Astrocyte of the cerebellum (primary cell): ENCODE measurements around the gene SET.
A peak's percentile ranks its signal among the peaks of the same experiment; 100 is the strongest.

Experiments
- DNase-seq: peaks from one replicate; pipeline ENCODE4 v3.0.0-alpha.2; 2011; ENCODE audit warnings: low read depth
- H3K4me3 ChIP-seq: 2 replicates; pipeline ENCODE4 v1.5.1; 2011; ENCODE audit warnings: mild to moderate bottlenecking, low read depth, low read length, moderate library complexity
- CTCF ChIP-seq: IDR thresholded peaks from 2 replicates; pipeline ENCODE4 v1.5.1; 2012; ENCODE audit warnings: low read length, low read depth, moderate library complexity, mild to moderate bottlenecking; ENCODE audit errors: missing control alignments
- in situ Hi-C: cut with HindIII; loops from 2 replicates; pipeline ENCODE4 v1.10.0; 2017; ENCODE audit warnings: low sequenced_read_pairs

SET gene

GRCh38 chr9:128718475-128718874 is 29.5 kb downstream of the SET start:
- H3K4me3 ChIP-seq: no peak overlapping the region
- in situ Hi-C loops: no loop called here
- TF ChIP-seq CTCF: no peak
- no peak for DNase-seq

- no peak overlapping the region for H3K4me3 ChIP-seq
- in situ Hi-C loops: no loop called here
- no peak for DNase-seq
- no peak for TF ChIP-seq CTCF
These were observed 31.0 kb downstream of the SET start for GRCh38 chr9:128719919-128720605.

GRCh38 chr9:128720841-128721486 is 31.9 kb downstream of the SET start:
- no peak for DNase-seq
- TF ChIP-seq CTCF: no peak
- H3K4me3 ChIP-seq: no peak overlapping the region
- in situ Hi-C loops: no loop called here

- in situ Hi-C loops: no loop called here
- H3K4me3 ChIP-seq: no peak overlapping the region
- TF ChIP-seq CTCF: no peak
- DNase-seq: no peak
These were observed 32.5 kb downstream of the SET start for GRCh38 chr9:128721487-128722010.

- no peak for TF ChIP-seq CTCF
- H3K4me3 ChIP-seq: no peak overlapping the region
- DNase-seq: no peak
- in situ Hi-C loops: no loop called here
These were observed 33.6 kb downstream of the SET start for GRCh38 chr9:128722380-128723351.

GRCh38 chr9:128723352-128723865 is 34.4 kb downstream of the SET start:
- H3K4me3 ChIP-seq: peak overlapping the region; percentile 76
- in situ Hi-C loops: no loop called here
- DNase-seq: no peak
- TF ChIP-seq CTCF: no peak
